AG08396 (cell line): ENCODE results near the gene RBM39.
A peak's percentile ranks its signal among the peaks of the same experiment; 100 is the strongest.
"Not testable (repeated sequence)": the region's sequence is repeated elsewhere in the genome, so short reads cannot be mapped to it uniquely, and the experiment has no call there.

Experiments used
- DNase-seq: peaks from one replicate; pipeline ENCODE4 v3.0.0; 2012; ENCODE audit warnings: low spot score, mixed read lengths

The RBM39 gene

DNA sequence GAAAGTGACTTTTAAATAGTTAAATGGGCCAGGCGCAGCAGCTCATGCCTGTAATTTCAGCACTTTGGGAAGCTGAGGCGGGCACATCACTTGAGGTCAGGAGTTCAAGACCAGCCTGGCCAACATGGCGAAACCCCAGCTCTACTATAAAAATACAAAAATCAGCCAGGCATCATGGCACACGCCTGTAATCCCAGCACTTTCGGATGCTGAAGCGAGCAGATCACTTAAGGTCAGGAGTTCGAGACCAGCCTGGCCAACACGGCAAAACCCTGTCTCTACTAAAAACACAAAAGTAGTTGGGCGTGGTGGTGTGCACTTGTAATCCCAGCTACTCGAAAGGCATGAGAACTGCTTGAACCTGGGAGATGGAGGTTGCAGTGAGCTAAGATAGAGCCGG lies 36.2 kb downstream of the RBM39 start:
- DNase-seq: not testable (repeated sequence)

DNA sequence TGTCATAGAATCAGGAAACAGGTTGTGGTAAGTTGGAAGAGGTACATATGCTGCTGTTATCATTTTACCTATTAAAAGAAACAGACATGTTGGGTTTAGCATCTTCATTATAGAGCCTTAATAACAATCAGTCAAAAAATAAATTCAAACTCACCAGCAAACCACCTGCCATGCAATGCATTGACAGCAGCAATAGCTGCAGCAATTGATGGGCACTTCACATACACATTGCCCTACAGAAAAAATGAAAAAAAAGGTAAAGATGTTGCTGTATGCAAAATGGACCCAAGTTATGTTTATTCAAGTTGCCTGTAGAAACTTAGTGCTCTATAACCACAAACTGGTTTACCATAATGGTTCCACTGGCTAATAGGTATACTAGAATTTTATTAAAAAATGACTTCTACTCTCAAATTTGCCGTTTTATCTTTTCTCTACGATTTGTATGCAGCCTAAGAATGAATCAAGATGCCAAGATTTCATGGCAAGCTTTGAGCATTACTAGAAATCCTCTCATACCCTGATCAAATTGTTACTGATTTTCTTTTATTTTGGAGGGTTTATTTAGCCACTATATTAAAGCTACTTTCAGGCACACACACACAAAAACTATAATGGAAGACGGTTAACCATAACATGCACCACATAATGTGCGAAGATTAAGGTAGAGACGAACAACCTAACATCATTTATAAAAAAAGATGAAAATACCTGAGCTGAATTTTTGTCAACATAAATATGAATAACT lies 37.4 kb downstream of the RBM39 start:
- DNase-seq: no peak

DNA sequence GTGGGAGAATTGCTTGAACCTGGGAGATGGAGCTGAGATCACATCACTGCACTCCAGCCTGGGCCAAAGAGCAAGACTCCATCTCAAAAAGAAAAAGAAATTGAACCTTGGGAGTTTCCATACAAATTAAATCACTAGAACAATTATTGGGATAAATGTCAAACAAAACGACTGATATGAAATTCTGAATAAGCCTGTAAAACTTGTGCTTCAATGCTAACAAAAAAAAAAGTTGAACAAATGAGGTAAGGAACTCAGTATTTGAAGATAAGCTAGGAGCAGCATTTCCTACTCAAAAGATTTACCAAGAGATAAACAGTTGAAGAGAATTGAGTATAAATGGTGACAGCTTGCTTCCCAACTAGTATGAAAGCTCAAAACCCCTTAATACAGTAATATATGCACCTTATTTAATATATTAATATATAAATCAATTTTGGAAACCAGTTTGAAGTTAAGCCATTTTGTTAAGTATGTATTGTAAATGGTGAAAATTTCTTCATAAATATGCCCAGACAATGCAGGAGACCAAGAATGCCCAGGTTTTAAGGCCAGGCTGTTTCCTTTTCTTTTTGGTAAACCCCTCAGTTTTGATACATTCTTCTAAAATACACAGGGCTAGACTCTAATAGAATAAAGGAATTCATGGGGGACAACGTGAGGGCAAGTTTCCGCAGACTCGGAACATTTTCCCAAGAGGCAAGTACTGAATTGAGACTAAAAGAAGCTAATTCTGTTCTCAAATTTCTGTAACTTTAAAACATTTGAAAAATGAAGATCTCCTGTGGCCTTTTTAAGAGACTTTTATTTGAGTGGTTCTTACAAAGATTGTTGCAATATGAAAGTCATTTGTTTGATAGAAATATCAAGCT lies 39.0 kb downstream of the RBM39 start:
- DNase-seq: no peak

DNA sequence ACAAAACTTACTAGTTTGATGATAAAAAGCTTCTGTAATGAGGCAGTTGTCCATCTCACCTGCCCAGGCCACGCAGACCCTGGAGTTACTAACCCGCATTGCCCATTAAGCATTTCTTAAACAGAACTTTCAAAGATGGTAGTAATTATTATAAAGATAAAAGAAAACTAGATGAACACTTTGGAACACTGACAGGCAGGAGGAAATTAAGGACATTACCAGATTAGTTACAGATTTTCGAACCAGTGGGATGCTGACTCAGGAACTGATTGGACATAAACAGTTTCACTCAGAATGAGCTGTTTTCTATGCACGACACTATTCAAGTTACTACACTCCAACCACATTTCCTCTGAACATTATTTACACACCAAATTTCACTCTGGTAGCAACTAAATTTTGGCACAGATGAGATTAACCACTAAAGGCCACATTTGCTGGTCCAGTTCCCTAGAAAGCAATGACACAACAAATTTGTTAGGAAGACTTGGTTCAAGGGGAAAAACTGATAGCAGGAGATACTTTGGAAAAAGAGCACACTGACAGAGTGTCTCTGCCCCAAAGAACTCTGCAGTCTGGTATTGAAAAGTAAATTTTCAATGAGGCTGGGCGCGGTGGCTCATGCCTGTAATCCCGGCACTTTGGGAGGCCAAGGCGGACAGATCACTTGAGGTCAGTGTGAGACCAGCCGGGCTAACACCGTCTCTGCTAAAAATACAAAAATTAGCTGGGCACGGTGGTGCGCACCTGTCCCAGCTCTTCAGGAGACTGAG lies 39.8 kb downstream of the RBM39 start:
- peak; percentile 56 for DNase-seq

DNA sequence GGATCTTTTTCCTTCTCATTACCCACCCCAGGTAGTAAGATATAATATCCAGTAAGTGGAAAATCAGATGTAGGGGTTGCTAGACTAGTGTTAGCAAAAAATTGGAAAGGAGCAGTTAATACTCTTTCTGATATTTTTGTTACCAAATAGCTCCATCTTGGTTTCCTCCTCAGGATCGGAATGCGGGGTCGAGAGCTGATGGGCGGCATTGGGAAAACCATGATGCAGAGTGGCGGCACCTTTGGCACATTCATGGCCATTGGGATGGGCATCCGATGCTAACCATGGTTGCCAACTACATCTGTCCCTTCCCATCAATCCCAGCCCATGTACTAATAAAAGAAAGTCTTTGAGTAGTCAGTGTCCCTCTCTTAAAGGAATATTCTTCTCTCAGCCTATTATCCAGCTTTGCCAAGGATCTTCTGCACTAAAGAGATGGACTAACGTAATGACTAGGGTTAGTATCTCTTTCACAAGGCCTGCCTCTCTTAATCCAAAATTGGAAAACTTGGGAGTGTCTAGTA lies 41.4 kb downstream of the RBM39 start:
- DNase-seq: no peak

DNA sequence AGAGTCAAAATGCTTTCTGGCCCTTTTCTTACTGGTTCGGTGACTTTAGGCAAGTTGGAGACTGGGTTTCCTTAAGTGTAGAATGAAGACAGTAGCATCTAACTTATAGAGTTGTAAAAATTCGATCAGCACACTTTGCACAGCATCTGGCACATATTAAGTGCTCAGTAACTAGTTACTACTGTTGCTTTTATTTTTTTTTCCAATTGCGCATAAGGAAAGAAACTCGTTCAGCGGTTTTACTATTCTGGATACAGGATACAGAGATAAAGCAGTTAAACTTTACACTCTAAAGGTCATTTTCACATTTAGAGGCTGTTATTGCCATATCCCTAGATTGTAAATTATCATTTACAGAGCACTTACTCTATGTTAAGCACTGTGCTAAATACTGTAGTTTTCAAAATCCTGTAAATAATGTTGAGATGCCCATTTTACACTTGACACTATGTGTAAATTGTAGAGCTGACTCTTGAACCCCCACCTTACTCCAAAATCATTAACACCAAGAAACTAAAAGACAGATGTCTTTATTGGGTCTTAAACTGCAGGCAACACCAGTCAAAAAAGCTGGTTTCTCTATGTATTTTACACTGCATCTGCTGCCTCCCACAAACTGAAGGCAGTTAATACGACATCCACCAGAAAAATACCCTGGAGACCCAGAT lies 42.0 kb downstream of the RBM39 start:
- DNase-seq: no peak

DNA sequence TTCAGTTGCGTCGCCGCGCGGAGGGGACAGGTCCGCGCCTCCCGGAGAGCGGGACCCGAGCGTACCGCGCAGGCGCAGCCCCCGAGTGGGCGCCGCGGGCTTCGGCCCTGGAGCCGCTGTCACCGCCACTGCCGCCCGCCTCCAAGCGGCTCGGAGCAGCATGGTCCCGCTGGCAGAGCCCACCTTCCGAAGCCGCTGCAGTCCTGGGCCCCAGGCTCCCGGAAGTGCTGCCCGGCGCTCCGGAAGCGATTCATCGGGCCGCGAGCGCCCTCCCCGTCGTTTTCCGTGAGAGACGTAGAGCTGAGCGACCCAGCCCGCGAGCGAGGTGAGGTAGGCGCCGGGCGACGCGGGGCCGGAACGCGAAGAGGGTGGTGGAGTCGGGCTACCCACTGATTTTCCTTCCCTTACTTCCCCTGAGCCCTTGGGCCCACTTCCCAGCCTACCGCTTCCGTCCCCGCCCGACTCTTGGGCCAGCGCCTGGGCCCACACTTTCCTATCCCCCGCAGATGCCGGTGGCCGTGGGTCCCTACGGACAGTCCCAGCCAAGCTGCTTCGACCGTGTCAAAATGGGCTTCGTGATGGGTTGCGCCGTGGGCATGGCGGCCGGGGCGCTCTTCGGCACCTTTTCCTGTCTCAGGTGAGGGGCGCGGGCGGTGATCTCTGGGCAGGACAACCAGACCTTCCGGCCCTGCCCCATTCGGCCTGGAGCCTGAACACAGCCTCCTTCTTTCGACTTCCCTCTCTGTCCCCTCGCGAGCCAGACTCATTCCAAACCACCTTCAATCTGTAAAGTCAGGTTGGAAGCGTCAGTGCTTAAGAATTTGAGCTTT lies 42.7 kb downstream of the RBM39 start, which contains the start of the genes NFS1 and ROMO1:
Gene NFS1 (minus strand): TSS at position 226 of the 830 bp plus-strand sequence. CDS start 64 bp downstream, at position 162.
Gene ROMO1 (plus strand): TSS at position 279 of the 830 bp plus-strand sequence. CDS start 228 bp downstream, at position 507.
- peak; percentile 93 for DNase-seq

DNA sequence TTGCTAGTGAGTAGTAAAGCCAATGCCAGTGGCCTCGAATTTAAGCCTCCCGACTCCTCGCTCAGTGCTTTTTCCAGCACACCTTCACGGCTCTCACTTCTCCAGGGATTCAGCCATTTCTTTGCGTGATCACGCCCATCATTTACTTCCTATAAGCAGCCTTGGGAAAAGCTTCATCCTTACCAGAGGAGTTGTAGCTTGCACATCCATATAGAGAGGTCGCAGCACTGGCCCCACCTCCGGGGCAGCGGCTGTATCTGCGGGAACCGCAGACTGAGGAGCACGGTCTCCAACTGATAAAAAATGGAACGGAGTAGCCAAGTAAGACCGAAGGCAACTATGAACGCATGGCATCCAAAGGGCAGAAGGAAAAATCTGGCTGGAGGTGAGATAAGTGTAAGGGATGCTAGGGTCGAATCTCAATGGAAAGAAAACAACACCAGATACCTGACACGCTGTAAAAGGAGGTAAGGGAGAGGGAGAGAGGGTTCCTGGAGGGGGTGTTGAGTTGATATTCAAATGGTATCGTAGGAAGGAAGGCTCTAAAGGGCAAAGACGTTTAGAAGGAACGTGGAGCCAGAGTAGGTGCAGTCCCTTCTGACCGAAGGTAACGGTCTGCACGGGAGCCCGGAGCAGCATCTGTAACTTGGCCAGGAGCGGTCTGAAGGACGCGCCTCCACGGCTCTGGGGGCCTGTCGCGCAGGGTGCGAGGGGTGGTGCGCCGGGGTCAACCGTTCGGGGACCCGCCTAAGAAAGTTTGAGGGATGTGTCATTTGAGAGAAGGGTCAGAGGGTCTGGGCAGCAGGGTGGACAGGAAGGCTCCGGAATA lies 43.5 kb downstream of the RBM39 start:
- peak; percentile 34 for DNase-seq

DNA sequence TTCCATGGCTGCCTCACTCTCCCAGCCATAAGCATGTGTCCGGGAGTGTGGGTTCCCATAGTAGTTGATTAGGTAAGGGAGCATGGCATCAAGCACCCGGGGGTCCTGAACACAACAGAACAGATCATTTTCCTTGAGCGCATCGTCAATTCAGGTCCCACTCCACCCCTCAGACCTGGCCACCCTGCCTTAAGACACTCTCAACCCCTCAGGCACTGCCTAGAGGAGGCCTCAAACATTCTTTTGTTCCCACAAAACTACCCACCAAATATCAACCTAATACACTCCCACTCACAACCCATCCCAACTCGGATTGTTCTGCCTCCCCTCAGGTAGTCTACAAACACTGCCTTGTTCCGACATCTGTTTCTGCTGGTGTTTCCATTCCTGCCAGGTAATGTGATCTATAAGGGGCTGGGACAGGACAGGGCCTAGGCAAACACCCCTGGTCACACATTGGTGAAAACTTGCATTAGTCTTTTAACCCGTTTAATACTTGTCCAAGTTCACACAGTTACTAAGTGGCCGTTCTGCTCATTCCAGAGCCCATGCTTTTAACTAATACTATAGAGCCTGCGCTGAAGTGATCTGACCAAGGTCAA lies 44.3 kb downstream of the RBM39 start:
- no peak for DNase-seq

DNA sequence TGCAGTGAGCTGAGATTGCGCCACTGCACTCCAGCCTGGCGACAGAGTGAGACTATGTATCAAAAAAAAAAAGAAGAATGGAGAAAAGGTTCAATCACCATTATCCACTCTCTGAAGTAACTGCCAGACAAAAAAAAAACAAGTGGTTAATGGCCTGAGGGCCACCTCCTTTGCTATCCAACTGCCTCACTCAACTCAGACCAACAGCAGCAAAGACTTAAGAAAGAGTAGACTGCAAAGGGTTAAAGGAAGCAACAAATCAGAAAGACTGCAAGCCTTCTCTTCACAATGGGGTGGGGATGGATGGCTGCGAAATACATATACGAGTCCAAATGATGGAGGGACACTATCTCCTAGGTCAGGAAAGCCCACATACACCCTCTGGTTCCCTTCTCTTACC lies 46.1 kb downstream of the RBM39 start:
- no peak for DNase-seq

DNA sequence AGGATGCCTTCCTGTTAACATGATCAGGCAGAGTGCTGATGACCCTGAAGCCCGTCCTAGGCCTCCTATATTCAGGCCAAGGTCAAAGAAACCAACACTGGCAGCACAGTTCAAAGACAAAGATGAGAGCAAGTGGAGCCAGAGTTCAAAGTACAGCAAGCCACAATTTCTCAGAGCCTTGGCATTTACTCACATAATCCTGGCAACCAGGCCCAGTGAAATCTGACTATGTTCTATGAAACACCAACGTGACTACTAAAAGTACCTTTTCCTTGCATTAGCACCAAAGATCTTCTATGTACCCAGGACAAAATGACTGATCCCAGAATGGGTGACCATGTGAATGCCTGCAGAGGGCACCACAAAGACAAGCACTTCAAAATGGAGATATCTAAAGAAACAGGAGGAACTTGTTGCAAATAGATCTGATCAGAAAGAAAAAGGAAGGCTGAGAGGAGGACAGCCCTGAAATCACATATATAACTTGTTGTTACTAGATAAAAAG lies 46.8 kb downstream of the RBM39 start:
- DNase-seq: no peak

DNA sequence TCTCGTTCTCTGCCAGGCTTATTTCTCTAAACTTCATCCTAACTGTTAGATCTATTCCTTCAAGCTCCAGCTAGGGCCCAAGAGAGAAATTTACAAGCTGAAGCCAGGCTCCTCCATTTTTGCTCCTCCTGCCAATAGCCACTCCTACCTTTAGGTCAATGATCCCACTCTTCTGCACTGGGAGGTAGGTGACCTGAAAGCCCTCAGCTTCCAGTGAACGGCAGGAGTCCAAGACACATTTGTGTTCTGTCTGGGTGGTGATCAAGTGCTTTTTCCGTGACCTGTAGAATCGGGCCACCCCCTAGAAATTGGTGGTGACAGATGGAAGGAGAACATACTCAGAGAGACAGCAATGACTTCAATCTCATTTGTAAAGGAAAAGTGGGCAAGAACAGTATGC lies 51.8 kb downstream of the RBM39 start:
- no peak for DNase-seq

DNA sequence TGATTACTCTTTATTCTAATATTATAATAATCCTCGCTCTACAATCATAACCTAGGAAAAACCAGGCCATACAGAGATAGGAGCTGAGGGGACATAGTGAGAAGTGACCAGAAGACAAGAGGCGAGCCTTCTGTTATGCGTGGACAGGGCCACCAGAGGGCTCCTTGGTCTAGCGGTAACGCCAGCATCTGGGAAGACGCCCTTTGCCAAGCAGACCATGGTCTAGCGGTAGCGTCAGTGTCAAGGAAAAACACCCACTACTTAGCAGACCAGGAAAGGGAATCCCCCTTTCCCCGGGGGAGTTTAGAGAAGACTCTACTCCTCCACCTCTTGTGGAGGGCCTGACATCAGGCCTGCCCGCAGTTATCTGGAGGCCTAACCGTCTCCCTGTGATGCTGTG lies 55.2 kb downstream of the RBM39 start:
- not testable (repeated sequence) for DNase-seq

DNA sequence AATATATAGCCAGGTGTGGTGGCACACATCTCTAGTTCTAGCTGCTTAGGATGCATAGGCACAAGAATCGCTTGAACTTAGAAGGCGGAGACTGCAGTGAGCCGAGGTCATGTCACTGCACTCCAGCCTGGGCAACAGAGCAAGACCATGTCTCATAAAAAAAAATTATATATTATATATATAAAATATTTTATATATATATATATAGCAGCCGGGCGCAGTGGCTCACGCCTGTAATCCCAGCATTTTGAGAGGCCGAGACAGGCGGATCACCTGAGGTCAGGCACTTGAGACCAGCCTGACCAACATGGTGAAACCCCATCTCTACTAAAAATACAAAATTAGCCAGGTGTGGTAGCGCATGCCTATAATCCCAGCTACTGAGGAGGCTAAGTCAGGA lies 56.7 kb downstream of the RBM39 start:
- not testable (repeated sequence) for DNase-seq

DNA sequence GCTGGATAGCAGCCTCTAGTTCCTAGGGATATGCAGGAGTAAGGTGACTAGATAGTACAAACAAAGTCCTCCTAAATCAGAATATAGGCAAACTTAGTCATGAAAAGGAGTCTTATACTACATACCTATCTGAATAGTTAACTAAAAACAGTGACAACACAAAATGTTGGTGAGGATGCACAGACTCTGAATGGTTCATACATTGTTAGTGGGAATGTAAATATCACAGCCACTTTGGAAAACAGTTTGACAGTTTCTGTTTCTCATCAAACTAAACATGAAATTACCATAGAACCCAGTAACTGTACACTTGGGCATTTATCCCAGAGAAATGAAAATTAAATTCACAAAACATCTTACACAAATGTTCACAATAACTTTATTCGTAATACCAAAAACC lies 60.1 kb downstream of the RBM39 start:
- DNase-seq: no peak

DNA sequence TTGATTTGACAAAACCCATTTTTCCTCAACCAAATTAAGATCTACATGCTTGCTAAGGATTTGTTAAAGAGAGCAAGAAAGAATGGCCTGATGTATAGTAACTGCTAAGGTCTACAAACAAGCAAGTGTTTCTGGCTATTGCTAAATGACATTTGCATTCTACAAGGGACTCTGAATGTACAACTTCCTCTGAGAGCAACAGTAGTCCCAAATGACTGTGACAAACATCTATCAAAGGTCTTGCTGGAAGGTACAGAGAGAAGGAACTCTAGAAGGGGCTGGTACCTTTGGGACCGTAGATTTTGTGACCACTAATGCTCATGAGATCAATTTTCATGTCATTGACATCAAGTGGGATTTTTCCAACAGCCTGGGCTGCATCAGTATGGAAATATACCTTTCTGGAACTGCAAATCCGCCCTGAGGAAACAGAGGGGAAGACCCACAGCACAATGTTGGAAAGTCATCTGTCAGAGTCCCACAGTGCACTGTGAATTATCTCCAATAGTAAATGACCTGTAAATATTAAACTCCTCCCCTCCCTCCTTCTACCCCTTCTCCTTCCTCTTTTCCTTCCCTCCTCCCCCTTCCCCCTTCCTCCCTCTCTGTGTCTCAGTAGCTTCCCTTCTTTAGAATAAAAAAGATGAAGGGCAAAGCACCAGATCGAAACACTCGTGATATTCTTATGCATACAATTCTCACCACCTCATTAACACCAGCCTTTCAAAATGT lies 61.4 kb downstream of the RBM39 start:
- no peak for DNase-seq

DNA sequence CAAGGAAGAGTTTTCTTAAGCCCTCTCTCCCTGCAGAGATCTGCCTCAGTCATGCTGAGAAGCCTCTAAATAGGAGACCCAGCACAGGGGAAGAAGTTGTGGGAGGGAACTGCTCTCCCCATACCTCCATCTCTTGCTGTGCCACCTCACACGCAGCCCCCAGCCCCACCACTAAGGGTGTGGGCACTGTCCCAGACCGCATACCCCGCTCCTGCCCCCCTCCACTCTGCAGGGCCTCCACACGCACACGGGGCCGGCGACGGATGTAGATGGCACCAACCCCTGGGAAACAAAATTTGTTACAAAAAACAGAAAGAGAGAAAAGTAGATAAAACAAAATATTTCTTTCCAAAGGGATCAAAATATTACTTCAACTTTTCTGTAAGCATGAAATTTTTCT lies 67.1 kb downstream of the RBM39 start:
- DNase-seq: no peak

DNA sequence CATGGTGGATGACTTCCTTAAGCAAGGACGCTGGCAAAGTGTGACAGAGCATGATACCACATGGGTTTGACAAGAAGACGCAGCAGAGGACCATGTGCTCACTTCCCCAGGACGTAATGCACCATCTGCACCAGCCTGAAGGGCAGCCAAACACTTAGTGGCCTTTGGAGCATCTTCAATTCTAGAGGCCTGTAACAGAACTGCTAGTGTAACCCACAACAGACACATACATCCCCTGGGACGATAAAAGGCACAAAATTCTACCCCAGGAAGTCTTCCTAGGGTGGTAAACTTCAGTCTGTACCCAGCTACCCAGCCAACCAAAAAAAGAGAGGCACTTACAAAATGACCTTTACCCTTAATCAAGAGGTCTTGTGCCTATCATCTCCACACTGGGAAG lies 68.2 kb downstream of the RBM39 start:
- DNase-seq: no peak
